Superior temporal gyrus (tissue), 1 donor: ENCODE results near the gene STUM.

ENCODE experiments used
- DNase-seq: peaks from one replicate; pipeline ENCODE4 v3.0.0-alpha.2; 2016; ENCODE audit errors: extremely low spot score

The STUM gene

DNA sequence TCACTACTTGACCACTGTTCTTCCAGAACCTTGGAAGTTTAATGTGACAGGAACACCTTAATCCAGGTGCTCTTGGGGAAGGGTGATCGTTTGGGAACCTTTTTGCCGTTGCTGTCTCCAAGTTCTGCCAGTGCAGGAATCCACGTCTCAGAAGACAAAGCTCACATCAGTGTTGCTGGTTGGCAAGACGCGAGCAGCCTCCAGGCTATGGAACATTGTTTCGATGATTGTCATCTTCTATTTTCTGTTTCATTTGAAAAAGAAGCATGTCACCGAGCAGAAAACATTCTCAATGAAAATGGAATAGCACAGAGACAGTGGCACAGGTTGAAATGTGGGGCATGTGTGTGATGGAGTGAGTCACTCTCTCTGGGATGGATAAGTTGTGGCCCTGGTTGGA is 11.7 kb downstream of the STUM start:
- DNase-seq, result no peak

GRCh38 chr1:226562989-226563388 is 14.4 kb downstream of the STUM start:
- no peak for DNase-seq

GRCh38 chr1:226563666-226564065 is 15.1 kb downstream of the STUM start:
- no peak for DNase-seq

DNA sequence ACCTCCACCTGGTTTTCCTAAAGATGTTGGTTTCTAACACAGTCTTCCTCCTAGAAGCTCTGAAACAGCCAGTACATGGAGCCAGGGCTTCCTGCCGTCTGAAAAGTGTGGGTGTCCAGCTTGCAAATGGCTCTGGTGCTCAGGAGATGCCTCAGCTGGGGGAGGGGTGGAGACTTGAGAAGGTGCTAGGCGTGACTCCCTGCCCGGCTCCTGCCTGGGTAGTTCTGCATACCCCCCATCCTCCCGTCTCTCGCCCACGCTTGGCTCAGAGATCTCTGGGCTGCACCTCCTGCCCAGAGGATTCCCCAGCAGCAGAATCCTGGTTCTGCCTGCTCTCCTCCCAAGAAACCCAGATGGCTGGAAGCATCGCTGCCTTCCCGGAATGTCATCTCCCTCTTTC is 16.9 kb downstream of the STUM start:
- DNase-seq, result no peak

- no peak for DNase-seq
Measured at GRCh38 chr1:226566234-226566633, 17.7 kb downstream of the STUM start.

DNA sequence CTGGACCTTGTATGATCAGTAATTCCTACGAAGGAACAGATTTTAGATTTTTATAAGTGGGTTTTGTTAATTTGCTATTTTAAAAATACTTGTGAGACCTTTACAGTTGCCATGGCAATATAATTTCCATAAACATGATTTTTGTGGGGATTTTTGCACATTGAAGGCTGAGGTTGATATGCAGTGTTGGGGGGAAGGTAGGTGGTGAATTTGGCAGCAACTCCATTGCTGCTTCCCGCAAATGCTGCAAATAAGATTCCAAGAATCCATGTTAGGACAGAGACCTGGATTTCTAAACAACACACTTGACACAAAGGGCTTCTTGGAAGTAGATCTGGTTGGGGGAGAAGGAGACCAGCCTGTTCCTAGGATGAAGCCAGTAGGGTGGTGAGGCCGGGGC is 18.2 kb downstream of the STUM start:
- no peak for DNase-seq

DNA sequence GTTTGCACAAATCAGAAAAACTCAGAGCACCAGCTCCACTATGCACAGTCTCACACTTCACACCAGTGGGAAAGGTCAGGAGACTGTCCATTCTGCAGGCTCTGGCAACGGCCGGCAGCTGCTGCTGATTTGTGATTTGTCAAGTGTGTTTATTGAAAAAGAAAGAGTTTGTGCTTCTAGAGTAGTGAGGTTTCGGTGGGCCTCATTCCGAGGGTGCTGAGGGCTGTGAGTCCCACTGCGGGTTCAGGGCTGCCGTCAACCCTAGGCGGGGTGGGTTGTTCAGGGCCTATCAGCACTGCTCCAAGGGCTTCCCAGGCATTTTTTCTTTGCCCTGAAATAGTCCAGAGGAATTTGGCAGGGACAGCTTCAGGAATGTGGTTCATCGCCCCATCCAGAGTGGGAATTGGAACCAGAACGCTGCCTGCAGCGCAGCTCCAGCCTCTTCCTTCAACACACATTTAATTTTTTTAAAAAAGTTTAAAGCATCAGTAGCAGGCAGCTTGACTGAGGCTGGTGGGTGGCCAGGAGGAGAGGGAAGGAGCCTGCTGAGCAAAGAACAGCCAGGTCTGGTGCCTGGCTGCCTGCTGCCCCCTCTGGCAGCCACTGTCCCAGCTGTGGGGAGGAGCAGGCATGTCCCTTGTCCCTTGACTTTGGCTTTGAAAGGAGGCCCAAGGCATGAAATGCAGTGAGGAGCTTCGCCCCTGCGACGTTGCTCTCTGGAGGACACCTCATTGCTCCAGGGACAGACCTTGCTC is 19.7 kb downstream of the STUM start:
- no peak for DNase-seq

- DNase-seq, result no peak
Measured at GRCh38 chr1:226568975-226569741, 20.6 kb downstream of the STUM start.

DNA sequence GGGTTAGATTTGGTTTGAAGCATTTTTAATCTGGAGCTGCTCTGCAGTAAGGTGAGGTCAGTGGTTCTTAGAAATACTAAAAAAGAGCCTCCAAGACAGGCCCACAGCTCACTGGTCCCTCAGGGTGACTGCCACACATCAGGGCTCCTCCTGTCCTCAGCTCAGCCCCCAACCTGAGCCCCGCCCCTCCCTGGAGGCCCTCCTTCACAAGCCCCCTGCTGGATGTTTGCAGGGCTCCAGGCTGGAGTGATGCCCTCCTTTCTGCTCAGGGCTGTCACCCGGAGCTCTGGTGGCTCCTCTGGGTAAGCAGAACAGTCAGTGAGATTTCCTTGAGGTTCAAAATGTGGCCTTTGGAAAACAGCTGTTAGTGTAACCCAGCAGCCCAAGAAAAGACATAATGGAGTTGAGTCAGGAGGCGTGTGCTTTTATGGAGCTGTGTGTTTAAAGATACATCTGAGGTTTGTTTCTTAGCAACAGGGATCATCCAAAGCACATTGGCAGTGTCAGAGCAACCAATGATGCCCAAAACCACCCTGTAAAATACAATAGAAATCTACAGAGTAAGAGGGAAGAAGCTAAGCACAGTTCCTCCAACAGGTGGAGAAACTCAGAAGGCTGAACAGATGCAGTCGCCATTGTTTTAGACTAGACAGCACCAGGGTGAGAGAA is 21.4 kb downstream of the STUM start:
- no peak for DNase-seq

GRCh38 chr1:226571893-226572292 is 23.3 kb downstream of the STUM start:
- no peak for DNase-seq

- DNase-seq, result no peak
Measured at GRCh38 chr1:226572325-226572726, 23.8 kb downstream of the STUM start.

DNA sequence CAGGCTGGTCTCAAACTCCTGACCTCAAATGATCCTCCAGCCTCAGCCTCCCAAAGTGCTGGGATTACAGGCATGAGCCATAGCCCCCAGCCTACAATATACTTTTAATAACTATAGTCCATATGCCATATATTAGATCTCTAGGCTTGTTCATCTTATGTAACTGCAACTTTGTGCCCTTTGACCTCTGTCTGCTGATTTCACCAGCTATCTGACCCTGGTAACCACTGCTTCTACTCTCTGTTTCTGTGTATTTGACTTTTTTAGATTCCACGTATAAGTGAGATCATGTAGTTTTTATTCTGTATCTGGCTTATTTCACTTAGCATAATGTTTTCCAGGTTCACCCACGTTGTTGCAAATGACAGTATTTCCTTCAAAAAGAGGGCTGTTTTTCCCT is 25.5 kb downstream of the STUM start:
- DNase-seq, result no peak

DNA sequence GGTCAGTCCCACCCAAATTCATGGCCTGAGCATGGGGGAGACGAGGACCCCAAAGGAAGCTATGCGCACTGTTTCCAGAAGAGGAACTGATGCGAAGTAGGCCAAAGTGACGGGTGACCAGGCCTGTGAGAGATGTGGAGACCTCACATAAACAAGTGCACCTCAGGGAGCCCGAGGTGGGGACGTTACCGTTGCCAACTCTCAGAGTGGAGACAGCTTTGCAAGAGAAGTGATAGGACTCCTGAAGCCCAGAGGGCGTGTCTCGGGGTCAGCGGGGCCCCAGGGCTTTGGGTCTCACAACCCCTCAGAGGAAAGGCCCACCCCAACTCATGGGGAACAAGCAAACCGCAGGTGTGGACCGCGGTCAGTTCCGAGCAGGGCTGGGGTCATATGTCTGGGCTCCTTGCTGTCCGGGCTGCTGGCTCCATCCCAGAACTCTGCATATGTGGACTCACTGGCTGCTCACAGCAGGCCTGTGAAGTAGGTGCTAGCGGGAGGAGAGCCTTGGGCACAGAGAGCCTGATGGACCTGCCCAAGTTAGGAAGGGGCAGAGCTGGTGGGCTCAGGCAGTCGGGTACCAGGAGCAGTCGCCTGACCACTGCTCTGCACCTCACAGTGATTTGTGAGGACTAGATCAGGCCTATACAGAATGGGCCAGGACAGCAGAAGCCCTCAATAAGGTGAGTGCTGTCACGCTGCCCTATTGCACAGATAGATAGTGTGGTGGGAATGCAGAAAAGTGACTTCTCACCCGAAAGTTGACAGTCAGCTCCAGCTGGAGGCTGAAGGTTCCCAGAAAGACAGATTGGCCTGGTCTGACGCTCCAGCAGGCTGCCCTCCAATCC is 26.2 kb downstream of the STUM start:
- DNase-seq, result no peak

DNA sequence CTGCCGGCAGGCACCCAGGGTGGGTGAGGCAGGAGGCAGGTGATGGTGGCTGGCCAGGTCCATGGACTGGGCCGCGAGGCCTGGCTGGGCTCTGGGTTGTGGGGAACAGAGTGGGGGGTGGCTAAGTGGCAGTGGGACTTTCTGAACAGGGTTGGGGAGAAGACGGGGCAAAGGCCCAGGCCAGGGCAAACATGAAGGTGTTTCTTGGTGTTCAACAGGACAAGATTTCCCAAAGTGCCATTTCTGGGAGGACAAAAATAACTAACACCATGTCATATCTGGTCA is 26.8 kb downstream of the STUM start:
- DNase-seq, result no peak

DNA sequence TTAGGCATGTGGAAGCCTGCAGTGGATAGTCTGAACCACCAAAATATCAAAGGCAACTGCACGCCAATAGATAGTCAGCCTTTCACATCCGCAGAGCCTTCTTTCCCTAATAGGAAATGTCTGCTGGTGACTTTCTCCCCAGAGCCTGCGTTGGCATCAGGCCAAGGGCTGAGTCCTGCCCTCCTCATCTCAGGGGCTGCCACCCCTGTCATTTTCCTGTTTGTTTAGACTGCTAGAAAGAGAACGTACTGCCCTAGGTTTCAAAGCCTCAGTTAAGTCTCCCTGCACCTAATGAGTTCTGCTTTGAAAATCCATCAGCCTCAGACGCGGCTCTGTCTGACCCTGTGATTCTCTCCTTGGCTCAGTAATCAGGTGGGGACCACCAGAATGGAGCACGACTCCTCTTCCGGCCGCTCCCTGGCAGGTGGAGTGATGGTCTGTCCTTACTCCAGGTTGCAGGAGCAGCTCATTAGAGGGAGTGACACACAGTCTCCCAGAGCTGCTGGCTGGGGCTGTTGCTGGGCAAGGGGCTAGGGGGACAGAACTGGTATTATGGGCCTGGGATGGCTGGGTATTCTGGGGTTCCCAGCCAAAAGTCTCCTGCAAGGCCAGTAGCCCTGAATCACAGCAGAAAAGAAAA is 27.3 kb downstream of the STUM start:
- no peak for DNase-seq

DNA sequence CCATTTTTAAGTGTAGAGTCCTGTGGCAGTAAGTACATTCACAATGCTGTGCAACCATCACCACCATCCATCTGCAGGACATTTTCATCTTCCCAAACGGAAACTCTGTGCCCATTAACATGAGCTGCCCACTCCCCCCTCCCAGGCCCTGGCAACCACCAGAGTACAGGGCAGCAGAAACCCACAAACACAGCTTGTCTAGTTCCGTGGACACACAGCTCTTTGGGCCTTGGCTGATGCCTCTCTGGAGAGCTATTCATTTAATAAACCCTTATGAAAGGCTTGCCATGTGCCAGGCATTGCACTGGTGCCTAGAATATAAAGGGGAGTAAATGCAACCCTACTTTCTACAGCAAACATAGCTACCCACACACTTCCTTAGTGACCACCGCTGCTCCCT is 28.0 kb downstream of the STUM start:
- no peak for DNase-seq

DNA sequence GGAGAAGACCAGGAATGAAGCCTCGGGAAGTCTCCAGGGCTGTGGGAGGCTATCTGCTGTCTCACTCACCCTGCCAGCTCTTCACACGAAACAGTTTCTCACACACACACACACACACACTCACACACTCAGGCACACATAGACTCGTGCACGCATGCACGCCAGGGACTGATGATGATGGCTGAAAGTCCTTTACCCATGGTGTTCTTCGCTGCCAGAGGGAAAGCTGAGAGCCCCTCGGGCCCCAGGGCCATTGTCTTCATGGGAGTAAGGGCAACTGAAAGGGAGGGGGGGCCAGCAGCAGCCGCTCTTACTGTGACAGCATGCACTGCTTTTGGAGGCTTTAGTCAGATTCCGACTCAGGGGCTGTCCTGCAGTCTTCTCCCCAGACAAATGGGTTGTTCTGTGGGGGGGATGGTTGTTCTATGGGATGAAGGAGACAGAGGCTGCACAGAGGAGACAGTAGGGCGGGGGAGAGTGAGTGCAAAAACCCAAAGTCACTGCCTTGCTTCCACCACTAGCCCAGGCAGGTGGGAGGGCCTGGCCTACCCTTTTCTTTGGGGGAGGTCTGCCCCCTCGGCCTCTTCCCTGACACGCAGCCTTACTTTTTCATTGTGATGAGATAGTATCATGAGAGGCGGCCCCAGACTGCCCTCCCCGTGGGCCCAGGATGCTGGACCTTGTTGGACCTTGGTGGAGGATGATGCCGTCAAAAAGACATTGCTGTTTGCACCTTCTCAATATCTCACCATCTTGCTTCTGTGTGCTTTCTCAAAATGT is 29.0 kb downstream of the STUM start:
- DNase-seq, result no peak

- DNase-seq, result no peak
Measured at GRCh38 chr1:226578946-226579578, 30.5 kb downstream of the STUM start.

DNA sequence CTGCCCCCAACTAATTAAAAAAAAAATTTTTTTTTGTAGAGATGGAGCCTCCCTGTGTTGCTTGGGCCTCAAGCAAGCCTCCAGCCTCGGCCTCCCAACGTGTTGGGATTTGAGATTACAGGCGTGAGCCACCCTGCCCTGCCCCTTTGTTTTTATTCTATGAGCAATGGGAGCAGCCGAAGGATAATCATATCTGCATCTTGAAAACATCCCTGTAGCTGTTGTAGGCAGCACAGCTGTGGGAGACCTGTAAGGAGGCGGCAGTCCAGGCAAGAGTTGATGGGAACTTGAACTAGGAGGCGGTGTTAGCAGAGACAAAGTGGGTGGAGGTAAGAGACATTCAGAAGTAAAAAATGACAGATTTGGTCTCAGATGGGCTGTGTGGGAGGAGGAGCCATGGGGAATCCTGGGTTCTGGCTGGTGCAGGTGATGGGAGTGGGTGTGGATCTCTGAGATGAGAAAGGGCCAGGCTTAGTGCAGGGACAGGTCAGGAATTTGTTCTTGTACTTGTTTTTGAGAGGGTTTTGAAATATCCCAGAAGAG is 31.3 kb downstream of the STUM start:
- DNase-seq, result no peak

DNA sequence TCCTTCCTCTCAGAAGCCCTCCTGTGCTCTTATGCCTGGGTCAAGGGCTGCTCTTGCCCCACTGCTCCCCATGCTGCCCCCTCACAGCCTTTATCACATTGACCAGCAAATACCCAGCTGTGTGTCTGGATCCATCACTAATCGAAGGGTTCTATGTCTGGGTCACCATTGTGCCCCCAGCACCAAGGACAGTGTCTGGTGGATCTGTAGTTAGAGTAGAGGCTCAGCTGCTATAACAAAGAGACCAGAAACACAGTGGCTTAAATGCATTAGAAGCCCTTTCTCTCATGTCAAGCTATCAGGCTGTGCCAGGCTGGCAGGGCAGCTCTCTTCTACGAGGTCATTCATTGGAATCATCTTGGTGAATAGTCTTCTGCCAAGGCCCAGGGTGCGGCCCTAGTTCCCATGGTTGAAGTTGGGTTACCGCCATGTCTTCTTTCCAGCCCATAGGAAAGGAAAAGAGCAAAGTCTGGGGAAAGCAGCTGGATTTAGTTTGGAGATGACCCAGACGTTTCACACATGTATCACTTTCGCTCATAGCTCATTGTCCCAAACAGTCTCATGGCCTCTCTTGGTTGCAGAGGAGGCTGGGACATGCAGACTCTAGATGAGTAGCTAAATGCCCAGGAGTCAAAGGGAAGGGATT is 32.2 kb downstream of the STUM start:
- DNase-seq, result no peak
